ENCODE data around the gene PALLD. TPM values are rescaled to one million over a fixed set of nuclear protein-coding genes. Genes with fewer than 3 reads are reported as not detected.
"Not testable (repeated sequence)": the region's sequence is repeated elsewhere in the genome, so short reads cannot be mapped to it uniquely, and the experiment has no call there.

The PALLD gene
- total RNA-seq, 1 experiment from 2014 or later: 23.7 TPM

GRCh38 chr4:168933423-168933822, 436.6 kb downstream of the PALLD start:
- POLR2A ChIA-PET: no interaction called here
- H3K36me3 Mint-ChIP-seq: peaks cover 41% of the 10 kb centered on the region
- no peak overlapping the region for H3K4me3 Mint-ChIP-seq
- no peaks in the 10 kb centered on the region for H3K27me3 Mint-ChIP-seq (ENCODE audit: low read depth)
- peaks cover 56% of the 10 kb centered on the region for H3K9me3 Mint-ChIP-seq
- CTCF ChIA-PET: interaction anchor here (1.4 to 2.3 kb wide), 2 partner anchors 10 to 12 kb away, joined by 3 to 9 read pairs; no protein-coding TSS in a partner anchor
- H3K27ac Mint-ChIP-seq: no peak overlapping the region
- no peak for ATAC-seq
- TF ChIP-seq GABPB1 (CRISPR knock-in tag; IDR thresholded peaks at IDR 0.05) (no peak), MAX (CRISPR knock-in tag; IDR thresholded peaks at IDR 0.05) (no peak), RELA (CRISPR knock-in tag; IDR thresholded peaks at IDR 0.05; ENCODE audit: borderline replicate concordance) (no peak), MLX (CRISPR knock-in tag; IDR thresholded peaks at IDR 0.05) (no peak), GRHL2 (CRISPR knock-in tag; IDR thresholded peaks at IDR 0.05; ENCODE audit: insufficient replicate concordance, severe bottlenecking) (no peak)
- H3K4me1 Mint-ChIP-seq: no peaks in the 10 kb centered on the region
- no peak for DNase-seq (ENCODE audit: low spot score)

GRCh38 chr4:168937473-168937872, 440.6 kb downstream of the PALLD start:
- peaks cover 30% of the 10 kb centered on the region for H3K36me3 Mint-ChIP-seq
- H3K27me3 Mint-ChIP-seq (ENCODE audit: low read depth); DNase-seq (ENCODE audit: low spot score); CTCF ChIA-PET; POLR2A ChIA-PET; H3K4me3 Mint-ChIP-seq; H3K4me1 Mint-ChIP-seq; H3K27ac Mint-ChIP-seq; ATAC-seq: not testable (repeated sequence)
- peaks cover 44% of the 10 kb centered on the region for H3K9me3 Mint-ChIP-seq

GRCh38 chr4:168942985-168943384, 446.1 kb downstream of the PALLD start:
- CTCF ChIA-PET: interaction anchor here (0.6 to 1.7 kb wide), 41 partner anchors 8 to 624 kb away, joined by 3 to 24 read pairs (median 3); partner anchors contain the start of gene CBR4
- peaks cover 5% of the 10 kb centered on the region for H3K36me3 Mint-ChIP-seq
- no peak for TF ChIP-seq MLX (CRISPR knock-in tag; IDR thresholded peaks at IDR 0.05)
- peak; percentile 78 for TF ChIP-seq CTCF (IDR thresholded peaks at IDR 0.05)
- no peaks in the 10 kb centered on the region for H3K27me3 Mint-ChIP-seq (ENCODE audit: low read depth)
- ATAC-seq: peak; percentile 98
- no peak overlapping the region for H3K27ac Mint-ChIP-seq
- no peak for DNase-seq (ENCODE audit: low spot score)
- POLR2A ChIA-PET: interaction anchor here (1.0 kb wide), 1 partner anchor 67 kb away, joined by 3 read pairs; the partner anchor contains the start of gene CBR4
- H3K4me3 Mint-ChIP-seq: no peak overlapping the region
- peaks cover 8% of the 10 kb centered on the region for H3K4me1 Mint-ChIP-seq
- H3K9me3 Mint-ChIP-seq: peaks cover 14% of the 10 kb centered on the region

GRCh38 chr4:168945291-168945690, 448.4 kb downstream of the PALLD start:
- no peak for DNase-seq (ENCODE audit: low spot score)
- POLR2A ChIA-PET: interaction anchor here (0.5 kb wide), 1 partner anchor 129 kb away, joined by 3 read pairs; no protein-coding TSS in a partner anchor
- H3K4me1 Mint-ChIP-seq: peaks cover 8% of the 10 kb centered on the region
- H3K27ac Mint-ChIP-seq: no peak overlapping the region
- CTCF ChIA-PET: interaction anchor here (1.1 to 1.3 kb wide), 2 partner anchors 24 to 65 kb away, joined by 3 to 5 read pairs; partner anchors contain the start of gene CBR4
- peaks cover 31% of the 10 kb centered on the region for H3K9me3 Mint-ChIP-seq
- no peak for ATAC-seq
- H3K36me3 Mint-ChIP-seq: peaks cover 7% of the 10 kb centered on the region
- no peak overlapping the region for H3K4me3 Mint-ChIP-seq
- no peaks in the 10 kb centered on the region for H3K27me3 Mint-ChIP-seq (ENCODE audit: low read depth)
- TF ChIP-seq ZNF121 (CRISPR knock-in tag; IDR thresholded peaks at IDR 0.05): no peak
- TF ChIP-seq ATF6 (CRISPR knock-in tag; IDR thresholded peaks at IDR 0.05): no peak
- TF ChIP-seq ZNF425 (CRISPR knock-in tag; conservative IDR thresholded peaks at IDR 0.05): no peak
- TF ChIP-seq ATF1 (CRISPR knock-in tag; IDR thresholded peaks at IDR 0.05): no peak
- no peak for TF ChIP-seq ZNF232 (CRISPR knock-in tag; IDR thresholded peaks at IDR 0.05)
- TF ChIP-seq ZNF138 (CRISPR knock-in tag; conservative IDR thresholded peaks at IDR 0.05): no peak
- TF ChIP-seq RELA (CRISPR knock-in tag; IDR thresholded peaks at IDR 0.05; ENCODE audit: borderline replicate concordance): no peak
- no peak for TF ChIP-seq ATF2 (CRISPR knock-in tag; IDR thresholded peaks at IDR 0.05; ENCODE audit: borderline replicate concordance, low read depth)
- no peak for TF ChIP-seq E2F5 (CRISPR knock-in tag; IDR thresholded peaks at IDR 0.05)
- TF ChIP-seq SMAD4 (CRISPR knock-in tag; IDR thresholded peaks at IDR 0.05): no peak

Measured in WTC11 (cell line).